Body of pancreas (tissue), 4 donors: ENCODE data around the gene NT5DC3.

Experiments used
- POLR2A ChIP-seq, 3 donors: fragments of 450-650 bp; IDR thresholded peaks; one replicate each; pipeline ENCODE4 v1.6.1; 2016; ENCODE audit warnings: antibody characterized with exemption in 3 of 3, mild to moderate bottlenecking in 2 of 3
- TF ChIP-seq, protein P1 (sequence below), 7 experiments: fragments of 450-650 bp in 4 of 7; fragments of 200-600 bp in 3 of 7; sonication (generic) in 3 of 7; IDR thresholded peaks; one replicate each; pipeline ENCODE4 v1.5.1; 2016 to 2019; ENCODE audit warnings: antibody characterized with exemption in 7 of 7

- no peak for TF ChIP-seq POLR2A (IDR thresholded peaks at IDR 0.05)
- TF ChIP-seq, protein P1, sequence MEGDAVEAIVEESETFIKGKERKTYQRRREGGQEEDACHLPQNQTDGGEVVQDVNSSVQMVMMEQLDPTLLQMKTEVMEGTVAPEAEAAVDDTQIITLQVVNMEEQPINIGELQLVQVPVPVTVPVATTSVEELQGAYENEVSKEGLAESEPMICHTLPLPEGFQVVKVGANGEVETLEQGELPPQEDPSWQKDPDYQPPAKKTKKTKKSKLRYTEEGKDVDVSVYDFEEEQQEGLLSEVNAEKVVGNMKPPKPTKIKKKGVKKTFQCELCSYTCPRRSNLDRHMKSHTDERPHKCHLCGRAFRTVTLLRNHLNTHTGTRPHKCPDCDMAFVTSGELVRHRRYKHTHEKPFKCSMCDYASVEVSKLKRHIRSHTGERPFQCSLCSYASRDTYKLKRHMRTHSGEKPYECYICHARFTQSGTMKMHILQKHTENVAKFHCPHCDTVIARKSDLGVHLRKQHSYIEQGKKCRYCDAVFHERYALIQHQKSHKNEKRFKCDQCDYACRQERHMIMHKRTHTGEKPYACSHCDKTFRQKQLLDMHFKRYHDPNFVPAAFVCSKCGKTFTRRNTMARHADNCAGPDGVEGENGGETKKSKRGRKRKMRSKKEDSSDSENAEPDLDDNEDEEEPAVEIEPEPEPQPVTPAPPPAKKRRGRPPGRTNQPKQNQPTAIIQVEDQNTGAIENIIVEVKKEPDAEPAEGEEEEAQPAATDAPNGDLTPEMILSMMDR (IDR thresholded peaks at IDR 0.05) = no peak
These were observed 68.5 kb downstream of the NT5DC3 start for GRCh38 chr12:103772367-103773108.
